Loucy (cell line): ENCODE data around the gene CDC20B.

ENCODE experiments used
- EZH2phosphoT487 ChIP-seq: fragments of 200-600 bp; IDR thresholded peaks from 2 replicates; pipeline ENCODE4 v1.6.1; 2018; ENCODE audit warnings: antibody characterized with exemption, mild to moderate bottlenecking, moderate library complexity, borderline replicate concordance
- TF ChIP-seq, protein P1 (sequence below): fragments of 200-600 bp; sonication (generic); conservative IDR thresholded peaks from 2 replicates; pipeline ENCODE4 v1.5.1; 2014; ENCODE audit warnings: mild to moderate bottlenecking, antibody characterized with exemption, low read length

DNA sequence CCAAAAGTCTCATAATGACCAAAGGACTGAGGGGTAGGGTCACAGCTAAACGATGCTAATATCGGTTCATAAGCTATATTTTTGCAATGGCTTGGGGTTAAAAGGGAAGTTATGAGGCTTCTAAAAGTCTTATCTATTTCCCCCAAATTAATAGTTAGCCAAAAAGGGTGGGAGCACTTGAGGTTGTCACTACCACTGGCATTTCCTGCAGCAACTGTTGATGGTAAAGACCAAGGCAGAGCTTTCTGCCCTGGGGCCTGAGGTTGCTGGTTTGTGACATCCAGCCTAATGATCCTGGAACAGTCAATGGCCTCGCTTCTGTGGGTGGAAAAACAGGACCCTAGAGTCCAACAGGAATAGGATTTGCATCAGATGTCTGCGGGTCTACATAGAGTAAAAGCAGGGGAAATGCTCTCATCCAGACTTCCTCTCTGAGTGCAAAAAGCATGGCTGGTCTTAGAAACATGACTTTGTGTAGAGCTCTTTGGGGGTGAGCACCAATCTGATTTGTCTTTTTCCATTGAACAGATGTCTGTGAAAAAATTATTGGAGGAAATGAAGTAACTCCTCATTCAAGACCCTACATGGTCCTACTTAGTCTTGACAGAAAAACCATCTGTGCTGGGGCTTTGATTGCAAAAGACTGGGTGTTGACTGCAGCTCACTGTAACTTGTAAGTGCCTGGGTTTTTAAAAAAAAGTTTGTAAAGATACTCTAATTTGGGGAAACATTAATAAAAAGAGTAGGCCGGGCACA lies 67.9 kb downstream of the CDC20B start:
- TF ChIP-seq, protein P1, sequence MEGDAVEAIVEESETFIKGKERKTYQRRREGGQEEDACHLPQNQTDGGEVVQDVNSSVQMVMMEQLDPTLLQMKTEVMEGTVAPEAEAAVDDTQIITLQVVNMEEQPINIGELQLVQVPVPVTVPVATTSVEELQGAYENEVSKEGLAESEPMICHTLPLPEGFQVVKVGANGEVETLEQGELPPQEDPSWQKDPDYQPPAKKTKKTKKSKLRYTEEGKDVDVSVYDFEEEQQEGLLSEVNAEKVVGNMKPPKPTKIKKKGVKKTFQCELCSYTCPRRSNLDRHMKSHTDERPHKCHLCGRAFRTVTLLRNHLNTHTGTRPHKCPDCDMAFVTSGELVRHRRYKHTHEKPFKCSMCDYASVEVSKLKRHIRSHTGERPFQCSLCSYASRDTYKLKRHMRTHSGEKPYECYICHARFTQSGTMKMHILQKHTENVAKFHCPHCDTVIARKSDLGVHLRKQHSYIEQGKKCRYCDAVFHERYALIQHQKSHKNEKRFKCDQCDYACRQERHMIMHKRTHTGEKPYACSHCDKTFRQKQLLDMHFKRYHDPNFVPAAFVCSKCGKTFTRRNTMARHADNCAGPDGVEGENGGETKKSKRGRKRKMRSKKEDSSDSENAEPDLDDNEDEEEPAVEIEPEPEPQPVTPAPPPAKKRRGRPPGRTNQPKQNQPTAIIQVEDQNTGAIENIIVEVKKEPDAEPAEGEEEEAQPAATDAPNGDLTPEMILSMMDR, result no peak
- no peak for TF ChIP-seq EZH2phosphoT487
